NCI-H1417 (cell line): ENCODE measurements around the gene SMIM22.
A peak's percentile ranks its signal among the peaks of the same experiment; 100 is the strongest.

Source experiments
- DNase-seq, 3 experiments: peaks; one replicate each; lab custom pipeline; 2025; lab: John Stamatoyannopoulos, UW

The SMIM22 gene

GRCh38 chr16:4795828-4796572, 831 bp downstream of the SMIM22 start:
- DNase-seq: peak in 1 of 3 experiments; percentile 46

DNA sequence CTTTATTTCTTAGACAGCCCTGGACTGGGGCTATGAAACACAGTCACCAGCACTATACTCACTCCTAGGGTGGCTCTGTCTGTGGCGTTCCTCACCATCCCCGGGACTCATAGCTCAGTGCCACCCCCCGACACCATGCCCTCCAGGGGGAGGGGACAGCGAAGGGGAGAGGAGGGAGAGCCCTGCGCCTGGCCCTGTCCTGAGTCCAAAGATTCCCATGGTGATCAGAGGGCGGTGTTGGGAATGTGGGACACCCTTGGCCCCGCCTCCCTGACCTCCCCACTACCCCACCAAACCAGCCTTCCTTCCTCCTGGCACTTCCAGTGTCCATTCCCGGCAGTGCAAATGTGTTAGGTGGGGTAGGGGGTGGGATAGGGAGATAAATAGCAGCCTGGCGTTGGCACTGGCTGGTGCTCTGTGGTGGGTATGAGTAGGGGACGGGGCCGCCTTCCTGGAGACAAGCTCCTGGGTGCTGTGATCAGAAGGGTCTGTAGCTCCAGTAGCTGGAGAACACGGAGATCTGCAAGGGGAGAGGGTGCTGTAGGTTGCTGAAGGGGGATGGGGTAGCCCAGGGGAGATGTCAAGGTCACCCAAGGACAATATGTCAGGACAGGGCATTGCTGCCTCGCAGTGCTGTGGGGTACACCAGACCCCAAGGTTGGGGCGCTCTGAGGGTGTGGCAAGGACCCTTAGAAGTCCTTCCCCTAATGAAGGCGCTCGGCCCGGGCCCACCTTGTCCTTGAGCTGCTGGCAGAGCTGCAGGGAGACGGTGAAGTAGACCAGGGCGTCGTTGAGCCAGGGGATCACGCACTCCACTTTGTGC, 2.0 kb downstream of the SMIM22 start:
- no peak for DNase-seq

- no peak for DNase-seq
Observed at GRCh38 chr16:4797805-4798252, 2.7 kb downstream of the SMIM22 start.

DNA sequence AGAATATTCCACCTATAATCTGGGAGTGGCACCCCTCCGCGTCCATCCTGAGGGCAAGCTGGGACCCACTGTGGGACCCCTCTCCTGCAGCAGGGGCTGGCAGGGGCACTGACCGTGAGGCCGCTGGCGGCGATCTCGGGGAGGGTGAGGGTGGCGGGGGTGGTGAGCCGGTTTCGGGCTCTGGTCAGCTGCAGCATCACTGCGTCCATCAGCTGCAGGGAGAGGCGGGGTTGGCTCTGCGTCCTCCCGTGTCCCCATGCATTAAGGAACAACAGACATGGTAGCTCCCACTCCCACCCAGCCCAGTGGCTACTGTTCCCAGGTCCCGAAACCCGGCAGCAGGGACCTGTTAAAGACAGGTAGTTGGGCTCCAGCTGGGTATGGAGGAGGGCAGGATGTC, 3.3 kb downstream of the SMIM22 start:
- no peak for DNase-seq

DNA sequence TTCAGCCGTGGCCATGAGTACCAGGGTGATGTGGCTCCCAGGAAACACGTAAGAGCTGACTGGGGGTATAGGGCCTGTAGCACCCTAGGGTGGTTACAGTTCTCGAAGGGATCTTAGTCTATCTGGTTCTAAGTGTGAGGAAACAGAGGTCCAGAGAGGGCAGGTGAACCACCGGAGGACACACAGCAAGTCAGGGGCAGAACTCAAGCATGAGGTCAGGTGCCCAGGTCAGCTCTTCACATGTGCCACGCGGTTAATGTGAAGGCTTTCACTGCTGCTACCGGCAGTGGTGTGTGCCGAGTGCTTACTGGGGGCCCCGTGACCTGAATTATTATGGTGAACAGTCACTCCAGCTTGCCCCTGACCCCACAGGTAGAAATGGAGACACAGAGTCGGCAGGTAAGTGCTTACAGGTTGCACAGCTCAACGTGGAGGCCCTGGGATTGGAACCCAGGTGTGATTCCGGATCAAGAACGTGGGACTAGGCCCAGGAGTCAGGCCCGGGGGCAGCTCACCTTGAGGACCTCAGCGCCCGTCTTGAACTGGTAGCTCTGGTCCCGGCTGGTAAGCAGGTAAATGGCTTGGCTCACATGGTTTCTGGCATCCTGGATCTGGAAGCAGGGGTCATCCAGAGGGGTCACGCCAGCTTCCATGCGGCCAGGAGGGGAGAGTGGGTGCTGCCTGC, 4.1 kb downstream of the SMIM22 start:
- DNase-seq: no peak

DNA sequence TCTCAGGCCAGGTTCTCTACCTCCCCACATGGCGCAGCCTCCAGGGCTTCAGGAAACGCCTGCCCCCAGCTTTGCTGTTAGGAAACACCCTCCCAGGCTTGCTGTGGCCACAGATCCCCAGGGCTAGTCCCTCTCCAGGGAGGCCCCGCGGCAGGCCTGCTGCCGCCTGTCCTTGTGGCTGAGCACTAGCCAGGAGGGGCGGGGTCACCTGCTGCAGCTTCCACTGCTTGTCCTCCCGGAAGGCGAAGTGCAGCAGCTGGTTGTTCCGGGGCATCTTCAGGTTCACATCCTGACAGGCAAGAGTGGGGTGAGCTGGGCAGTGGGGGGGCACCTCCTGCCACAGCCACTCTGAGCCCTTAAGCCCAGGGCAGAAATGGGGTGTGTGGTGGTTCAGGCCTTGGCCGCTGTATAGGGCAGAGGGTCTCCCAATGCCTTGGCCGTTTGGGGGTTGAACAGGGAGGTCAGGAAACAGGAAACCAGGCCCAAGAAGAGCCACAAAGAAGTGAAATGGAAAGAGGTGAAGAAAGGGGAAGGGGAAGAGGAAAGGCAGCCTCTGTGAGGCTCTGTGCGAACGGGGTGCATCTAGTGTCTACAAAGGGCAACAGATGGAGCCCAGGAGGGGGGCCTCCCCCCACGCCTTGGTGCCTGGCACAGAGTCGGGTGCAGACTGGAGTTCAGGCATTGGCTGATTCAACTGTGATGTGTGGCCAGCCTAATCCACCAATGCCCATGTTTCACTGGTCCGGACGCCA, 5.3 kb downstream of the SMIM22 start:
- DNase-seq: peak in 2 of 3 experiments; percentile 9 to 16

- DNase-seq: peak in 2 of 3 experiments; percentile 45 to 61
Observed at GRCh38 chr16:4801051-4801961, 6.1 kb downstream of the SMIM22 start.

DNA sequence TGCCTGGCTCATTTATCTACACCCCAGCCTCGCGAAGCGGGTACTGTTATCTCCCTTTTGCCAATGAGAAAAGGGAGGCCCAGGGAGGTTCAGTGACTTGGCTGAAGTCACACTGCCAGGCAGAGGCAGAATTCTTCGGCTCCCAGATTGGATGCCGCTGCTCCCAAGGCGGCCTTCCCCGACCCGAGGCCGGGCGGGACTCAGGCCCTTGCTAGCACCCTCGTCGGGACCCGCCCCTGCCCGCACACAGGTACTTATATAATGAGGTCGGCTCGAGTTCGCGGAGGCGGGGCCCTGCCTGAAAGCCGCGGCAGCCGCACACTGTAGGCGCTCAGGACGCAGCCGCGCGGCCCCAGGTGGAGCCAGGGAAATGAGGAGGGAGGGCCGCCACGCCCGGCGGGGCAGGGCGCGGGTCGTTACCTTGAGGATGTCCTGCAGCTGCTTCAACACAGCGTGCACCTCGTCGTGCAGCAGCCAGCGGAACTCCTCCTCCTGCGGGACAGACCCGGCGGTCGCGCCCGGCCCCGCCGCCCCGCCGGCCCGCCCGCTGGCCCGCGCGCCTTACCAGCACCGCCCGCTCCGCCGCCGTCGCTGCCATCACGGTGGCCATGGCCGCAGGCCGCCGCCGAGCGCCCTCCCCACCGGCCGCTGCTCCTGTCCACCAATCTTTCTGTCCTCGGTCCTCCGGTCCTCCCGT, 6.9 kb downstream of the SMIM22 start, which contains the start of gene ROGDI:
Gene ROGDI (minus strand): TSS at position 672 of the 697 bp plus-strand sequence. CDS start 62 bp downstream, at position 610.
- peak; percentile 77 to 88 (median 85) for DNase-seq

GRCh38 chr16:4802659-4803287, 7.6 kb downstream of the SMIM22 start:
- peak; percentile 84 to 94 (median 93) for DNase-seq

GRCh38 chr16:4803401-4803844, 8.3 kb downstream of the SMIM22 start:
- DNase-seq: peak in 1 of 3 experiments; percentile 31

DNA sequence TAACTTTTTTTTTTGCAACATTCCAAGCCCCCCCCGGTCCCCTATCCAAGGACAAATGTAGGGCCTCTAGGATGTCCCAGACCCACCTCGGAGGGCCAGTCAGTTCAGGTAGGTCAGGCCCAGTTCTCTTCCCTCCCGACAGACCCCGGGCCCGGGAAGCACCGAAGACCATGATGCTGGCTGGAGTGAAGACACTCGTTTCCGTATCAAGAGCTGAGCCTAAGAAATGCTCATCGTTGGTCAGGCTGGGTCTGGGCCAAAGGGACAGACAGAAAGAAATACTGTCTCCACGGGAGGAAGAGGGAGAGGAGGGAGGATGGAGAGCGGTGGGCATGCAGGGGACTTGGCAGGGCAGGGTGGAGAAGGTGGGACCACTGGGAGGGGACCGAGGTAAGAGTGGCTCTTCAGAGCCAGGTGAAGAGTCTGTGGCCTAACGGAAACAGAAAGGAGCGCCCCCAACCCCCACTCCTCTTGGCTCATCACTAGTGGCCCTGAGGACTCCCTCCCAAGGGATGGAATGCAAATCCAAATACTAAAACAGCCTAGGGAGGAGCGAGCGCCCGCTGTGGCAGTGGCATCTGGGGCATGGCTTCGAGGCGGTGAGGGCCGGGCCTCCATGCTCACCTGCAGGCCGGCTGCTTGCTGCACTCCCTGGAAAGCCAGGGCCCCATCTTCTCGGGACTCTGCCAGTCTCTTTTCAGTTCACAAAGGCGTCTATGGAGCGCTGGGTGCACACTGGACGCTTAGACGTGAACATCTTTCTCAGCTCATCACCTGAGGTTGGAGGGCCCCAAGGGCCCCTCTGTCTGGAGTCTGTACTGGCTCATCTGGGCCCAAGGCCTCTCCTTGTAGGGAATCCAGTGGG, 9.0 kb downstream of the SMIM22 start:
- no peak for DNase-seq

DNA sequence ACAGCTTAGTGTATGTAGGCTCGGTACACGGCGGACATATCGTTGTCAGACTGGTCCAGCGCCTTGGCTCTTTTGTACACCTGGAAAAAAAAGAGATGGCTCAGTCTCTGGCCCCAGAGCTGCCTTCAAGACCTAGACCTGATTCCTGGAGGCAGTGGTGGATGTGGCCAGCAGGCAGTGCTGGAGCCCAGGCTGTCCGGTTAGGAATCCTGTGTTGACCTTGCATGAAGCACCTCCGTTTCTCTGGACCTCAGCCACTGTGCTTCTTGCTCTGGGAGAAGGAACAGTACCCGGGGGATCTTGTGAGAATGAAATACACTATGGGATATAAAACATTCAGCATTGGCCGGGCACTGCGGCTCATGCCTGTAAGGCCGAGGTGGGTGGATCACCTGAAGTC, 10.1 kb downstream of the SMIM22 start:
- DNase-seq: no peak

DNA sequence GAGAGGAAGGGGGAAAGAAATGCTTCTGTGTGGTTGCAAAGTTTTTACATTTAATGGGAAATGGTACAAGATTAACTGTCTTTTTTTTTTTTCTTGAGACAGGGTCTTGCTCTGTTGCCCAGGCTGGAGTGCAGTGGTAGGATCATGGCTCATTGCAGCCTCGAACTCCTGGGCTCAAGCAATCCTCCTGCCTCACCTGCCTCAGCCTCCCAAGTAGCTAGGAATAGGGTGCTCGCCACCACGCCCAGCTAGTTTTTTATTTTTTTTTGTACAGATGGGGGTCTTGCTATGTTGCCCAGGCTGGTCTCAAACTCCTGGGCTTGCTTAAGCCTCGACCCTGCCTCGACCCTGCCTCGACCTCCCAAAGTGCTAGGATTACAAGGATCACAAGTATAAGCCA, 11.1 kb downstream of the SMIM22 start:
- DNase-seq: no peak

GRCh38 chr16:4811242-4811641, 16.1 kb downstream of the SMIM22 start:
- DNase-seq: no peak

DNA sequence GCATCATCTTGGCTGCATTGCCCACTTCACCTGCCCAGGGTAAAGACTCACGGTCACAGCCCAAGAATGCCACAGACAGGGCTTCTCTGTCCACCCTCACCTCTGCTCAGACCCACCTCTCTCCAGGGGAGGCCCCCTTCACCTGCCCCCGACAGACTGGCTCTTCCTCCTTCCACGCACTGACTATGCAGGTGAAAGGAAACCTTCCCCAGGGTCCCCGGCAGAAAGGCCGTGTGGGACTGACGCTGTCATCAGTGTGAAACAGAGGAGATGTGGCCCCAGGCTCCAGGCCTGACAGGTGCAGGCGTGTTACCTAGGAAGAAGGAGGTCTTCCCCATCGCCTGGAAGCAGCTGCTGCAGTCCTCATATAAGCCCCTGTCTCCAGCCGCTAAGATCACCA, 16.6 kb downstream of the SMIM22 start:
- no peak for DNase-seq

DNA sequence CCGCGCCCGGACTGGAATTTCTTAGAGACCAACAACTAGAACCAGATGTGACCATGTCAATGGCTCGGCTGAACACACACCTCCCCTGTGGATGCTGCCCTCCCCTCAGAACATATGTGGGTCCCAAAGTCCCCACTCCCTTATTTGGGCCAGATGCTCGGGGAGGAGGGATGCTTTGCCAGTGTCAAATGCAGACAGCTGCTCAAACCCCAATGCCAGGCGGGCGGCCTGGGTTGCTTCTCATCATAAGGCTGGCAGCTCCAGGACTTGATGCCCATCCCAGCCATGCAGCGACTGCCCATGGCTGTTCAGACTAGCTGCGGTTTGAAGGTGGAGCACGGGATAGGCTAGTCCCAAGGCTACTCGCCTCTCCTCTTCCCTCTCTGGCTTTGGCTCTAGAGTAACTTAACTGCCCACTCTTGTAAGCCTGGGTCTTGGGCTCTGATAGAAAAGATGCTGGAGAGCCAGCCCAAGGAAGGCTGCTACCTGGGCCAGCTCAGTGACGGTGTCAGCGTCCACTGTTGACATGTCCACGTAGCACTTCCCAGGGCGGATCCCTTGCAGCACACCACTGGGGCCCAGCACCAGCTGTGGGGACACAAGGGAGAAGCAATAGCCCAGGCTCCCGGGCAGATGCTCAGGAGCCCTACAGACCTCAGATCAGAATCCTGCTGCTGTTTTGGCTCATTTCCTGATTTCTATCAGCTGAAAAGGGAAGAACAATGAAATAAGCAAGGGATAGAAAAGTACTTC, 18.3 kb downstream of the SMIM22 start:
- no peak for DNase-seq

DNA sequence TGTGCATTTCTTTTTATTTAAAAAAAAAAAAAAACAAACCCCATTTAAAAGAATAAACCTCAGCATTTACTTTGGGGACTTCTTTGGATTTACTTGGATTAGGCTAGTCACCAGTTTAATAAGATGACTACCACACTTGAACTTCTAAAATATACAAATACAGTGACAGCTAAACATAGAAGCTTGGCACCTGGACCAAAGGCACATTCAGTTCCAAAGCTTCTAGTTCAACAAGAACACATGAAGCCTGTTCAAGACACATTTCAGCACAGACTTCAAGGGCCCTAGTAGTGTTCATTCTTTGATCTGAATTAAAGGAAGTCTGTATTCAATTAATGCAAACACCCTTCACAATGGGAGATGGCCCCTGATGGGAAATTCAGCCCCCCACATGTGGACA, 18.9 kb downstream of the SMIM22 start:
- no peak for DNase-seq
